Measurements from ENCODE around the gene URI1. TPM values are rescaled to one million over a fixed set of nuclear protein-coding genes. Genes with fewer than 3 reads are reported as not detected.
"Not testable (repeated sequence)": the region's sequence is repeated elsewhere in the genome, so short reads cannot be mapped to it uniquely, and the experiment has no call there.

The URI1 gene
- total RNA-seq, 1 donor from 2014 or later: 58.4 TPM

GRCh38 chr19:29908963-29909944 lies 32.8 kb upstream of the URI1 start:
- DNase-seq (ENCODE audit: low spot score, unreplicated experiment): no peak
- no peaks in the 10 kb centered on the region for H3K36me3 Mint-ChIP-seq (ENCODE audit: insufficient read depth)
- no peak overlapping the region for H3K27ac Mint-ChIP-seq
- no peaks in the 10 kb centered on the region for H3K9me3 Mint-ChIP-seq (ENCODE audit: low read depth)
- peaks cover 11% of the 10 kb centered on the region for H3K27me3 Mint-ChIP-seq
- H3K4me1 Mint-ChIP-seq (ENCODE audit: low read depth): no peaks in the 10 kb centered on the region
- TF ChIP-seq CTCF (IDR thresholded peaks at IDR 0.05; ENCODE audit: unreplicated experiment): no peak
- H3K4me3 Mint-ChIP-seq (ENCODE audit: low read depth): no peak overlapping the region

GRCh38 chr19:29914933-29915332 lies 27.1 kb upstream of the URI1 start:
- no peak overlapping the region for H3K27ac Mint-ChIP-seq
- H3K36me3 Mint-ChIP-seq (ENCODE audit: insufficient read depth): no peaks in the 10 kb centered on the region
- no peak for DNase-seq (ENCODE audit: low spot score, unreplicated experiment)
- H3K27me3 Mint-ChIP-seq: peaks cover 37% of the 10 kb centered on the region
- H3K4me1 Mint-ChIP-seq (ENCODE audit: low read depth): no peaks in the 10 kb centered on the region
- H3K4me3 Mint-ChIP-seq (ENCODE audit: low read depth): no peak overlapping the region
- TF ChIP-seq CTCF (IDR thresholded peaks at IDR 0.05; ENCODE audit: unreplicated experiment): no peak
- H3K9me3 Mint-ChIP-seq (ENCODE audit: low read depth): no peaks in the 10 kb centered on the region

GRCh38 chr19:29915832-29916231 lies 26.2 kb upstream of the URI1 start:
- not testable (repeated sequence) for H3K9me3 Mint-ChIP-seq (ENCODE audit: low read depth); H3K4me1 Mint-ChIP-seq (ENCODE audit: low read depth); H3K4me3 Mint-ChIP-seq (ENCODE audit: low read depth); H3K36me3 Mint-ChIP-seq (ENCODE audit: insufficient read depth); H3K27ac Mint-ChIP-seq; DNase-seq (ENCODE audit: low spot score, unreplicated experiment)
- H3K27me3 Mint-ChIP-seq: peaks cover 35% of the 10 kb centered on the region

- Mint-ChIP-seq H3K36me3 (ENCODE audit: insufficient read depth) (no peaks in the 10 kb centered on the region), H3K27me3 (peaks cover 29% of the 10 kb centered on the region), H3K27ac (no peak overlapping the region), H3K9me3 (ENCODE audit: low read depth) (no peaks in the 10 kb centered on the region), H3K4me3 (ENCODE audit: low read depth) (no peak overlapping the region), H3K4me1 (ENCODE audit: low read depth) (no peaks in the 10 kb centered on the region)
- DNase-seq (ENCODE audit: low spot score, unreplicated experiment): no peak
- no peak for TF ChIP-seq CTCF (IDR thresholded peaks at IDR 0.05; ENCODE audit: unreplicated experiment)
Measured at GRCh38 chr19:29917911-29918310, 24.1 kb upstream of the URI1 start.

- no peak for DNase-seq (ENCODE audit: low spot score, unreplicated experiment)
- no peak overlapping the region for H3K27ac Mint-ChIP-seq
- H3K36me3 Mint-ChIP-seq (ENCODE audit: insufficient read depth): no peaks in the 10 kb centered on the region
- H3K27me3 Mint-ChIP-seq: peaks cover 33% of the 10 kb centered on the region
- H3K9me3 Mint-ChIP-seq (ENCODE audit: low read depth): no peaks in the 10 kb centered on the region
- TF ChIP-seq CTCF (IDR thresholded peaks at IDR 0.05; ENCODE audit: unreplicated experiment): no peak
- no peak overlapping the region for H3K4me3 Mint-ChIP-seq (ENCODE audit: low read depth)
- H3K4me1 Mint-ChIP-seq (ENCODE audit: low read depth): no peaks in the 10 kb centered on the region
Measured at GRCh38 chr19:29918891-29919290, 23.1 kb upstream of the URI1 start.

GRCh38 chr19:29922972-29923371 lies 19.1 kb upstream of the URI1 start:
- no peak overlapping the region for H3K4me3 Mint-ChIP-seq (ENCODE audit: low read depth)

More at GRCh38 chr19:29922972-29923371, 19.1 kb upstream of the URI1 start:
- H3K36me3 Mint-ChIP-seq (ENCODE audit: insufficient read depth): no peaks in the 10 kb centered on the region
- H3K27ac Mint-ChIP-seq: no peak overlapping the region
- no peaks in the 10 kb centered on the region for H3K9me3 Mint-ChIP-seq (ENCODE audit: low read depth)
- peaks cover 27% of the 10 kb centered on the region for H3K27me3 Mint-ChIP-seq
- no peak for DNase-seq (ENCODE audit: low spot score, unreplicated experiment)
- TF ChIP-seq CTCF (IDR thresholded peaks at IDR 0.05; ENCODE audit: unreplicated experiment): no peak
- no peaks in the 10 kb centered on the region for H3K4me1 Mint-ChIP-seq (ENCODE audit: low read depth)
